IMR-90 (cell line): Measurements from ENCODE around the gene CGA. TPM values are rescaled to one million over a fixed set of nuclear protein-coding genes. Genes with fewer than 3 reads are reported as not detected.

Source experiments
- ATAC-seq: fragments of 200-7000 bp; cut with Tn5 transposase; 2 replicates; pipeline ENCODE4 v1.9.1; 2020; ENCODE audit warnings: low read depth, mild to moderate bottlenecking, moderate library complexity
- BruUV-seq: library from RNA; stranded (reverse); fragments of 400-500 nt; replicated peaks from 2 replicates; lab custom pipeline; 2021; lab: Mats Ljungman, UMichigan
- CTCF ChIA-PET: fragments of 300-600 bp; formaldehyde crosslinking; extraction: SDS; loops from one replicate; lab custom pipeline; 2021; ENCODE audit warnings: antibody characterized with exemption; lab: Yijun Ruan, JAX
- POLR2A ChIA-PET: fragments of 300-600 bp; sonication (Branson Sonifier 250); formaldehyde crosslinking; loops from one replicate; lab custom pipeline; 2022; ENCODE audit warnings: antibody characterized with exemption; ENCODE audit not compliant: unreplicated experiment; lab: Charles Lee
- DNase-seq: peaks from one replicate; pipeline ENCODE4 v3.0.0; 2013
- H2AFZ ChIP-seq: replicated peaks from 2 replicates; pipeline ENCODE3; 2013; ENCODE audit warnings: low read length, mild to moderate bottlenecking; ENCODE audit not compliant: poor library complexity
- H2AK5ac ChIP-seq: 2 replicates; pipeline ENCODE4 v1.6.1; 2013; ENCODE audit warnings: low read depth, low read length, inconsistent platforms
- H2AK9ac ChIP-seq: replicated peaks from 2 replicates; pipeline ENCODE3; 2013; ENCODE audit warnings: mild to moderate bottlenecking, low read depth, low read length, moderate library complexity; ENCODE audit not compliant: poor library complexity
- H2BK120ac ChIP-seq: 2 replicates; pipeline ENCODE4 v1.6.1; 2013; ENCODE audit warnings: low read depth, low read length, inconsistent platforms
- H2BK15ac ChIP-seq: 3 replicates; pipeline ENCODE4 v1.6.1; 2013; ENCODE audit warnings: low read depth, low read length, inconsistent platforms
- H2BK20ac ChIP-seq: 2 replicates; pipeline ENCODE4 v1.6.1; 2013; ENCODE audit warnings: low read depth, mild to moderate bottlenecking, inconsistent platforms, low read length, moderate library complexity
- H2BK5ac ChIP-seq: 2 replicates; pipeline ENCODE4 v1.6.1; 2013; ENCODE audit warnings: mild to moderate bottlenecking, low read depth, low read length, inconsistent platforms; ENCODE audit not compliant: poor library complexity, severe bottlenecking
- H3K14ac ChIP-seq: replicated peaks from 2 replicates; pipeline ENCODE4 v1.6.1; 2013; ENCODE audit warnings: low read depth, low read length, inconsistent platforms
- H3K18ac ChIP-seq: 2 replicates; pipeline ENCODE4 v1.6.1; 2013; ENCODE audit warnings: low read depth, low read length, control low read depth
- H3K23ac ChIP-seq: 2 replicates; pipeline ENCODE4 v1.6.1; 2013; ENCODE audit warnings: low read depth, low read length, inconsistent platforms
- H3K27ac ChIP-seq: 2 replicates; pipeline ENCODE4 v1.5.1; 2013; ENCODE audit warnings: mild to moderate bottlenecking, control low read depth, low read length; ENCODE audit not compliant: insufficient read depth
- H3K27me3 ChIP-seq: 2 replicates; pipeline ENCODE4 v1.6.1; 2013; ENCODE audit warnings: low read length; ENCODE audit not compliant: control insufficient read depth, insufficient read depth
- H3K36me3 ChIP-seq: 2 replicates; pipeline ENCODE4 v1.6.1; 2013; ENCODE audit warnings: low read length, mixed read lengths; ENCODE audit not compliant: control insufficient read depth, insufficient read depth
- H3K4ac ChIP-seq: 2 replicates; pipeline ENCODE4 v1.6.1; 2013; ENCODE audit warnings: low read depth, low read length, inconsistent platforms
- H3K4me1 ChIP-seq: 2 replicates; pipeline ENCODE4 v1.6.1; 2013; ENCODE audit warnings: low read length, mixed read lengths; ENCODE audit not compliant: control insufficient read depth, insufficient read depth
- H3K4me2 ChIP-seq: 2 replicates; pipeline ENCODE4 v1.6.1; 2013; ENCODE audit warnings: low read depth, mild to moderate bottlenecking, control low read depth, low read length, moderate library complexity
- H3K4me3 ChIP-seq: 2 replicates; pipeline ENCODE4 v1.5.1; 2013; ENCODE audit warnings: low read depth, mild to moderate bottlenecking, control low read depth, low read length, moderate library complexity; ENCODE audit not compliant: insufficient read depth
- H3K56ac ChIP-seq: 2 replicates; pipeline ENCODE4 v1.6.1; 2013; ENCODE audit warnings: low read length, inconsistent platforms; ENCODE audit not compliant: insufficient read depth; ENCODE audit errors: extremely low read depth
- H3K79me1 ChIP-seq, 2 experiments: 2 replicates each; pipeline ENCODE4 v1.6.1; 2013; ENCODE audit warnings: low read length in 2 of 2, inconsistent platforms in 1 of 2, low read depth in 1 of 2
- H3K9ac ChIP-seq: 2 replicates; pipeline ENCODE4 v1.6.1; 2013; ENCODE audit warnings: low read depth, low read length, control low read depth
- H3K9me1 ChIP-seq: 2 replicates; pipeline ENCODE4 v1.6.1; 2013; ENCODE audit warnings: low read length, inconsistent platforms; ENCODE audit not compliant: insufficient read depth
- H3K9me3 ChIP-seq: 2 replicates; pipeline ENCODE4 v1.6.1; 2013; ENCODE audit warnings: low read length; ENCODE audit not compliant: control insufficient read depth, insufficient read depth
- H4K20me1 ChIP-seq: 2 replicates; pipeline ENCODE4 v1.6.1; 2013; ENCODE audit warnings: low read length, inconsistent platforms; ENCODE audit not compliant: insufficient read depth
- H4K5ac ChIP-seq: 2 replicates; pipeline ENCODE4 v1.6.1; 2013; ENCODE audit warnings: mild to moderate bottlenecking, low read depth, low read length, control low read depth
- H4K8ac ChIP-seq, 2 experiments: 2 replicates each; pipeline ENCODE4 v1.6.1; 2013; ENCODE audit warnings: low read depth in 2 of 2, low read length in 2 of 2, control low read depth in 1 of 2, inconsistent platforms in 1 of 2
- H4K91ac ChIP-seq: 2 replicates; pipeline ENCODE4 v1.6.1; 2013; ENCODE audit warnings: low read depth, low read length, inconsistent platforms; ENCODE audit not compliant: insufficient read depth
- MXI1 ChIP-seq: IDR thresholded peaks from 2 replicates; pipeline ENCODE4 v1.6.1; 2012; ENCODE audit warnings: low read depth, mild to moderate bottlenecking, low read length, moderate library complexity, borderline replicate concordance
- RFX5 ChIP-seq: IDR thresholded peaks from 2 replicates; pipeline ENCODE4 v1.8.0; 2012; ENCODE audit warnings: low read depth, mild to moderate bottlenecking, low read length, moderate library complexity
- whole genome bisulfite sequencing, 2 experiments: methylation state at CpG; one replicate each; pipeline versions ENCODE4 v1.1.5 to v1.1.7; 2013; ENCODE audit warnings: missing lambda C conversion rate in 2 of 2; ENCODE audit not compliant: insufficient read length in 1 of 2; ENCODE audit errors: extremely low coverage in 2 of 2; 5-methylcytosine and 5-hydroxymethylcytosine counted together
- dilution Hi-C: fragments of 300-500 bp; cut with HindIII; formaldehyde crosslinking; loops from one replicate; pipeline ENCODE4 v1.14.3; 2018; ENCODE audit warnings: low sequenced_read_pairs; ENCODE audit not compliant: unreplicated experiment
- in situ Hi-C: fragments of 300-500 bp; cut with MboI; formaldehyde crosslinking; loops from 3 replicates; pipeline ENCODE4 v1.14.3; 2019; ENCODE audit warnings: low sequenced_read_pairs, inconsistent platforms, mixed read lengths
- intact Hi-C: fragments of 100-400 bp; cut with micrococcal nuclease; formaldehyde crosslinking; loops from 2 replicates; pipeline ENCODE4 v1.10.0; 2022
- polyA plus RNA-seq, 3 experiments: library from polyadenylated mRNA; depleted of rRNA; stranded (reverse); fragments of >200 nt; gene quantifications; 2 replicates each; pipeline ENCODE4 v1.2.3, GENCODE V29; 2012; ENCODE audit warnings: low replicate concordance in 1 of 3
- total RNA-seq: library from RNA; depleted of rRNA; stranded (reverse); fragments of >200 nt; gene quantifications from 2 replicates; pipeline ENCODE4 v1.2.3, GENCODE V29; 2012
- TF ChIP-seq, protein P1 (sequence below): fragments of 150-350 bp; IDR thresholded peaks from 2 replicates; pipeline ENCODE4 v1.6.1; 2017; ENCODE audit warnings: mild to moderate bottlenecking, antibody characterized with exemption, low read length, low read depth

The CGA gene
- total and polyA plus RNA-seq, 2 of the 4 experiments (the other 2 are of a cell fraction), result 0.15 TPM; not detected in 1

DNA sequence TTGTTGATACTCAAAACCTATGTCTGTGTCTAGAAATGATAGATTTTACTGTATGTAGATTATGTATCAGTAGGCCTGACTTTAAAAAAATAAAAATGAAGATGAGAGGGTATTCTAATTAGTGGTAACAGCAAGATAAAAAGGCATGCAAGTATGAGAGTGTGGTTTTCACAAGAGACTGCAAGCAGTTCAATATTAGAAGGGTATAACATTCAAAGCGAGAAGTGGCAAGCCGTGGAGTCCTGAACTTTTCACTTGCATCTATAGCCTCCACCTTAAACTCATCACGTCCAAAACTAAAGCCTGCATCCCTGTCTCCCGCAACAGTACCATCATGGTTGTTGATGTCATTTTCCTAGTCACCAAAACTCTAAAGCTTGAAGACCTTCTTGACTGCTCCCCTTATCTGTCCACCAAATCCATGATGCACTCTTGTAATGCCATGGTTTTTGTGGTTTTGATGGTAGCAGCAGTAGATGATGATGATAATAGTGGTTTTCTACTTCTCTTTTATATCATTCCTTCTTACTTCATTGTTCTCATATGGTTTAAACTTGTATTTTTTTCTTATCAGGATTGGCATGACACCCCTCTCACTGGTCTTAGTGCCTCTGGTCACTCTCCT, 9.2 kb upstream of the CGA start:
- in situ Hi-C loops (no loop called here), dilution Hi-C loops (no loop called here), intact Hi-C loops (no loop called here)

More for the DNA sequence above, 9.2 kb upstream of the CGA start:
- Histone ChIP-seq H3K4me3 (no peak overlapping the region), H3K79me1 (no peaks in the 10 kb centered on the region), H3K4me2 (no peak overlapping the region), H2AFZ (no peak overlapping the region), H2AK9ac (no peak overlapping the region), H3K27me3 (no peaks in the 10 kb centered on the region), H3K14ac (no peak overlapping the region), H3K27ac (no peak overlapping the region), H3K9ac (no peak overlapping the region), H4K5ac (no peak overlapping the region), H3K9me3 (no peaks in the 10 kb centered on the region), H3K18ac (no peak overlapping the region), H4K20me1 (no peaks in the 10 kb centered on the region), H2BK20ac (no peak overlapping the region; the same call in 1 of the 2 replicates), H3K56ac (no peak overlapping the region), H3K4me1 (peaks cover 4% of the 10 kb centered on the region), H2BK15ac (no peak overlapping the region), H3K9me1 (no peaks in the 10 kb centered on the region), H2BK5ac (no peak overlapping the region), H3K36me3 (no peaks in the 10 kb centered on the region), H3K23ac (no peak overlapping the region), H3K4ac (no peak overlapping the region), H2BK120ac (peak overlapping the region; percentile 32; the same call in 1 of the 2 replicates), H4K91ac (no peak overlapping the region), H2AK5ac (no peak overlapping the region), H4K8ac (no peak overlapping the region)
- no TSS peak for BruUV-seq
- ATAC-seq (no peak), DNase-seq (no peak)
- CTCF ChIA-PET, result no interaction called here
- TF ChIP-seq RFX5 (no peak), MXI1 (no peak)
- TF ChIP-seq, protein P1, sequence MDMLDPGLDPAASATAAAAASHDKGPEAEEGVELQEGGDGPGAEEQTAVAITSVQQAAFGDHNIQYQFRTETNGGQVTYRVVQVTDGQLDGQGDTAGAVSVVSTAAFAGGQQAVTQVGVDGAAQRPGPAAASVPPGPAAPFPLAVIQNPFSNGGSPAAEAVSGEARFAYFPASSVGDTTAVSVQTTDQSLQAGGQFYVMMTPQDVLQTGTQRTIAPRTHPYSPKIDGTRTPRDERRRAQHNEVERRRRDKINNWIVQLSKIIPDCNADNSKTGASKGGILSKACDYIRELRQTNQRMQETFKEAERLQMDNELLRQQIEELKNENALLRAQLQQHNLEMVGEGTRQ, result no peak
- whole genome bisulfite sequencing, 2 experiments, result 100% methylated on average over 3 of the region's 4 CpGs; no CpG with 5 or more reads in 1 of the 2 experiments
- POLR2A ChIA-PET, result no interaction called here
